H1 (cell line): ENCODE results near the gene NFASC. TPM values are rescaled to one million over a fixed set of nuclear protein-coding genes. Genes with fewer than 3 reads are reported as not detected.

ENCODE experiments used
- CTCF ChIA-PET: fragments of 300-600 bp; sonication (Branson Sonifier 250); formaldehyde crosslinking; loops from one replicate; lab custom pipeline; 2021; ENCODE audit not compliant: partially characterized antibody; lab: Charles Lee
- POLR2A ChIA-PET: fragments of 300-600 bp; sonication (Branson Sonifier 250); formaldehyde crosslinking; loops from one replicate; lab custom pipeline; 2021; ENCODE audit warnings: inconsistent platforms; ENCODE audit not compliant: partially characterized antibody; lab: Charles Lee
- DNase-seq, 2 experiments: peaks; one replicate each; pipeline versions ENCODE4 v3.0.0 to v3.0.0-alpha.2; 2010 to 2022; ENCODE audit warnings: low spot score in 2 of 2, low read depth in 1 of 2, mixed read lengths in 1 of 2
- FAIRE-seq: peaks from 2 replicates; lab custom pipeline; 2011; peaks lifted over from hg19 to GRCh38; lab: Jason Lieb, UNC
- H2AFZ ChIP-seq: 2 replicates; pipeline ENCODE4 v1.8.1; 2012; ENCODE audit warnings: low read length, inconsistent platforms
- H2AK5ac ChIP-seq: 2 replicates; pipeline ENCODE4 v1.6.1; 2013; ENCODE audit warnings: low read depth, low read length
- H2BK120ac ChIP-seq: replicated peaks from 2 replicates; pipeline ENCODE3; 2013; ENCODE audit warnings: low read depth, low read length, inconsistent platforms
- H2BK12ac ChIP-seq: 2 replicates; pipeline ENCODE4 v1.6.1; 2013; ENCODE audit warnings: low read depth, low read length
- H2BK15ac ChIP-seq: 2 replicates; pipeline ENCODE4 v1.6.1; 2013; ENCODE audit warnings: low read length
- H2BK20ac ChIP-seq: 2 replicates; pipeline ENCODE4 v1.6.1; 2013; ENCODE audit warnings: low read length
- H2BK5ac ChIP-seq: 2 replicates; pipeline ENCODE4 v1.6.1; 2013; ENCODE audit warnings: low read depth, low read length
- H3K14ac ChIP-seq: 2 replicates; pipeline ENCODE4 v1.6.1; 2013; ENCODE audit warnings: inconsistent platforms; ENCODE audit not compliant: insufficient read length
- H3K18ac ChIP-seq: 2 replicates; pipeline ENCODE4 v1.6.1; 2013; ENCODE audit warnings: low read length; ENCODE audit errors: extremely low read depth
- H3K23ac ChIP-seq: 2 replicates; pipeline ENCODE4 v1.6.1; 2013; ENCODE audit warnings: inconsistent platforms; ENCODE audit not compliant: insufficient read length
- H3K23me2 ChIP-seq: 2 replicates; pipeline ENCODE4 v1.6.1; 2013; ENCODE audit warnings: low read depth, low read length
- H3K27ac ChIP-seq: 2 replicates; pipeline ENCODE4 v1.6.1; 2011; ENCODE audit warnings: low read depth, low read length, inconsistent platforms
- H3K27me3 ChIP-seq, 4 experiments: replicated peaks in 1 of 4; 1 replicate in 1 of 4; 2 replicates in 3 of 4; pipeline versions ENCODE4 v1.6.1 to v1.8.1; 2011 to 2013; ENCODE audit warnings: low read length in 3 of 4, mild to moderate bottlenecking in 3 of 4, inconsistent platforms in 2 of 4, mixed read lengths in 2 of 4, moderate library complexity in 1 of 4; ENCODE audit not compliant: control insufficient read depth in 3 of 4, insufficient read depth in 3 of 4; ENCODE audit errors: extremely low read depth in 1 of 4
- H3K36me3 ChIP-seq, 4 experiments: 2 replicates each; pipeline versions ENCODE4 v1.6.1 to v1.8.1; 2011 to 2013; ENCODE audit warnings: mild to moderate bottlenecking in 4 of 4, low read length in 3 of 4, moderate library complexity in 2 of 4, control low read depth in 1 of 4, inconsistent platforms in 1 of 4; ENCODE audit not compliant: insufficient read depth in 4 of 4, control insufficient read depth in 2 of 4
- H3K4ac ChIP-seq: replicated peaks from 2 replicates; pipeline ENCODE3; 2013; ENCODE audit warnings: low read length, low read depth, mixed read lengths, inconsistent platforms; ENCODE audit not compliant: insufficient read length
- H3K4me1 ChIP-seq, 4 experiments: replicated peaks in 1 of 4; 1 replicate in 1 of 4; 2 replicates in 3 of 4; pipeline versions ENCODE4 v1.6.1 to v1.8.1; 2011 to 2013; ENCODE audit warnings: low read length in 3 of 4, inconsistent platforms in 2 of 4, mixed read lengths in 1 of 4; ENCODE audit not compliant: insufficient read depth in 4 of 4, control insufficient read depth in 3 of 4
- H3K4me2 ChIP-seq, 2 experiments: 2 replicates each; pipeline versions ENCODE4 v1.6.1 to v1.8.1; 2011 to 2013; ENCODE audit warnings: low read depth in 2 of 2, low read length in 2 of 2, control low read depth in 1 of 2, inconsistent platforms in 1 of 2, mild to moderate bottlenecking in 1 of 2; ENCODE audit not compliant: insufficient read depth in 1 of 2
- H3K4me3 ChIP-seq, 4 experiments: fragments of 200-600, 300-600 bp in 1 of 4; sonication (generic), shearing (Covaris generic), sonication (Bioruptor Twin) in 1 of 4; 2 replicates each; pipeline versions ENCODE4 v1.5.1 to v1.8.1; 2011 to 2016; ENCODE audit warnings: low read length in 4 of 4, low read depth in 3 of 4, control low read depth in 2 of 4, inconsistent platforms in 2 of 4, mild to moderate bottlenecking in 2 of 4, mixed read lengths in 1 of 4, moderate library complexity in 1 of 4; ENCODE audit not compliant: insufficient read depth in 2 of 4; ENCODE audit errors: extremely low read depth in 1 of 4
- H3K56ac ChIP-seq: replicated peaks from 2 replicates; pipeline ENCODE3; 2013; ENCODE audit warnings: low read depth, mild to moderate bottlenecking, mixed read lengths, low read length, inconsistent platforms; ENCODE audit not compliant: insufficient read length
- H3K79me1 ChIP-seq: 2 replicates; pipeline ENCODE4 v1.6.1; 2013; ENCODE audit warnings: low read depth, low read length, control low read depth
- H3K79me2 ChIP-seq, 2 experiments: 2 replicates each; pipeline versions ENCODE4 v1.6.1 to v1.8.1; 2012 to 2013; ENCODE audit warnings: low read length in 2 of 2, mild to moderate bottlenecking in 2 of 2, inconsistent platforms in 1 of 2; ENCODE audit not compliant: insufficient read depth in 2 of 2, control insufficient read depth in 1 of 2
- H3K9ac ChIP-seq, 4 experiments: replicated peaks in 1 of 4; 1 replicate in 1 of 4; 2 replicates in 3 of 4; pipeline versions ENCODE4 v1.6.1 to v1.8.1; 2011 to 2013; ENCODE audit warnings: low read depth in 3 of 4, low read length in 3 of 4, control low read depth in 2 of 4, mild to moderate bottlenecking in 2 of 4, moderate library complexity in 2 of 4, inconsistent platforms in 1 of 4; ENCODE audit errors: extremely low read depth in 1 of 4
- H3K9me3 ChIP-seq, 2 experiments: 2 replicates each; pipeline versions ENCODE4 v1.6.1 to v1.8.1; 2012 to 2013; ENCODE audit warnings: mild to moderate bottlenecking in 2 of 2, moderate library complexity in 2 of 2, control low read depth in 1 of 2, inconsistent platforms in 1 of 2, low read depth in 1 of 2, low read length in 1 of 2, mixed read lengths in 1 of 2; ENCODE audit not compliant: insufficient read depth in 2 of 2
- H4K20me1 ChIP-seq, 2 experiments: replicated peaks in 1 of 2; 2 replicates each; pipeline versions ENCODE3 to v1.8.1; 2011 to 2013; ENCODE audit warnings: inconsistent platforms in 2 of 2, low read length in 2 of 2, mild to moderate bottlenecking in 1 of 2; ENCODE audit not compliant: insufficient read depth in 2 of 2, control insufficient read depth in 1 of 2
- H4K5ac ChIP-seq: 2 replicates; pipeline ENCODE4 v1.6.1; 2013; ENCODE audit warnings: low read length, low read depth, mixed read lengths, inconsistent platforms; ENCODE audit not compliant: insufficient read length
- H4K8ac ChIP-seq: 2 replicates; pipeline ENCODE4 v1.8.0; 2013; ENCODE audit warnings: mild to moderate bottlenecking, moderate library complexity, low read length, inconsistent platforms; ENCODE audit not compliant: insufficient read depth; ENCODE audit errors: extremely low read depth
- H4K91ac ChIP-seq: replicated peaks from 2 replicates; pipeline ENCODE3; 2013; ENCODE audit warnings: low read length, mixed read lengths, inconsistent platforms; ENCODE audit not compliant: insufficient read length
- ATF3 ChIP-seq: IDR thresholded peaks from 2 replicates; pipeline ENCODE4 v1.6.1; 2011; ENCODE audit warnings: low read depth, mild to moderate bottlenecking, low read length; ENCODE audit not compliant: insufficient read depth
- CHD2 ChIP-seq: IDR thresholded peaks from 2 replicates; pipeline ENCODE4 v1.6.1; 2012; ENCODE audit warnings: low read length, improper control_type of control experiment
- CREB1 ChIP-seq: IDR thresholded peaks from 2 replicates; pipeline ENCODE4 v1.6.1; 2012; ENCODE audit warnings: inconsistent platforms
- CTBP2 ChIP-seq: IDR thresholded peaks from 2 replicates; pipeline ENCODE4 v1.7.0; 2011; ENCODE audit warnings: borderline replicate concordance, mild to moderate bottlenecking, moderate library complexity, mixed read lengths, low read length; ENCODE audit not compliant: insufficient read depth, insufficient read length
- JUN ChIP-seq: IDR thresholded peaks from 2 replicates; pipeline ENCODE4 v1.6.1; 2011; ENCODE audit warnings: low read depth, mild to moderate bottlenecking, improper control_type of control experiment, low read length
- KDM4A ChIP-seq: IDR thresholded peaks from one replicate; pipeline ENCODE4 v1.7.1; 2012; ENCODE audit warnings: low read depth, mild to moderate bottlenecking, moderate library complexity, low read length, inconsistent platforms; ENCODE audit not compliant: severe bottlenecking
- KDM5A ChIP-seq: fragments of 200-600 bp; IDR thresholded peaks from 2 replicates; pipeline ENCODE4 v1.7.1; 2012; ENCODE audit warnings: mild to moderate bottlenecking, low read length, inconsistent platforms, mixed read lengths
- NANOG ChIP-seq: IDR thresholded peaks from 2 replicates; pipeline ENCODE4 v1.6.1; 2011; ENCODE audit warnings: low read length, low read depth, mild to moderate bottlenecking, inconsistent platforms; ENCODE audit not compliant: insufficient read depth, poor library complexity, severe bottlenecking
- RAD21 ChIP-seq, 2 experiments: IDR thresholded peaks in 1 of 2; conservative IDR thresholded peaks in 1 of 2; 2 replicates each; pipeline ENCODE4 v1.6.1; 2011; ENCODE audit warnings: low read depth in 2 of 2, low read length in 2 of 2, improper control_type of control experiment in 1 of 2, inconsistent platforms in 1 of 2, mild to moderate bottlenecking in 1 of 2, moderate library complexity in 1 of 2
- RNF2 ChIP-seq: fragments of 200-900, 300-1000 bp; sonication (generic); IDR thresholded peaks from 2 replicates; pipeline ENCODE4 v1.7.1; 2016; ENCODE audit warnings: borderline replicate concordance, low read depth, mild to moderate bottlenecking, antibody characterized with exemption, low read length; ENCODE audit not compliant: poor library complexity, severe bottlenecking; ENCODE audit errors: missing control alignments
- SRF ChIP-seq: IDR thresholded peaks from 2 replicates; pipeline ENCODE4 v1.6.1; 2011; ENCODE audit warnings: mild to moderate bottlenecking, low read depth, low read length, moderate library complexity
- ZNF274 ChIP-seq: IDR thresholded peaks from 2 replicates; pipeline ENCODE4 v1.7.0; 2012; ENCODE audit warnings: low read length, borderline replicate concordance; ENCODE audit errors: extremely low read depth
- WGBS, 2 experiments: shearing (Covaris generic) in 1 of 2; methylation state at CpG; one replicate each; pipeline versions ENCODE4 v1.1.6 to v1.1.7; 2013 to 2015; ENCODE audit warnings: low lambda C conversion rate in 2 of 2, mixed read lengths in 2 of 2, inconsistent platforms in 1 of 2, low coverage in 1 of 2, missing lambda C conversion rate in 1 of 2; ENCODE audit not compliant: insufficient replicate concordance in 2 of 2, insufficient coverage in 1 of 2, insufficient read length in 1 of 2; ENCODE audit errors: extremely low coverage in 1 of 2, missing lambda C conversion rate in 1 of 2; 5-methylcytosine and 5-hydroxymethylcytosine counted together
- polyA plus RNA-seq, 7 experiments: library from polyadenylated mRNA; depleted of rRNA in 3 of 7; stranded (reverse) in 5 of 7; unstranded in 2 of 7; fragments of >200 nt in 5 of 7; fragments of 200-250 nt in 2 of 7; gene quantifications; 1 replicate in 5 of 7; 2 replicates in 1 of 7; 4 replicates in 1 of 7; pipeline versions ENCODE4 v1.2.1 to v1.2.3, GENCODE V29; 2011 to 2013; ENCODE audit warnings: missing spikeins in 2 of 7, mixed read lengths in 2 of 7
- total RNA-seq: library from RNA; stranded (reverse); fragmentation: NEBNext Ultra II Directional; extraction: Animal tissue kit (Norgen Biotek cat#: 25700); gene quantifications from 2 replicates; pipeline ENCODE4 v1.2.1, GENCODE V29; 2021

NFASC gene
- total and polyA plus RNA-seq, 2 of the 8 experiments (the other 6 are each of a cell fraction or from before 2014, with no cell fraction given), result 5.0 to 15.2 TPM

DNA sequence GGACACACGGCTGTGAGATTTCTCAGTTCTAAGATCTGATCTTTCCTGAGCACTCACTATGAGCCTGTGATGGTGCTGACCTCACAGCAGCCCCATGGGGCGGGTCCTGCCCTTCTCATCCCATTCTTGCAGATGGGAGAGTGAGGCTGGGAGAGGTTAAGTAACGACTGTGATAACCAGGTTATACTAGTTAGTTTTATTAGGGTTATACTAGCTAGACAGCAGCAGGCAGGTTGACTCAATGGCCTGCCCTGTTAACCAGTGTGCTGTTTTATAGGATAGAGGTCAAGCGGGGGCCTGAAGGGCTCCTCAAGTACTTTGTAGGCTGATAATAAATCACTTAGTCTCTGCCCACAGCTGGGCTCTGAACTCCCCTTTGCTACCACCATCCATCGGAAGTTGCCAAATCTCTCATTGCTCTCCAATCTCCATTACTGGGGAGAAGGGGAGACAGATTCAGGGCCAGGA lies 177.1 kb downstream of the NFASC start:
- Histone ChIP-seq H4K8ac (no peak overlapping the region), H3K79me2 (no peaks in the 10 kb centered on the region), H4K91ac (no peak overlapping the region), H3K23ac (no peak overlapping the region), H3K36me3 (no peaks in the 10 kb centered on the region), H2BK15ac (no peak overlapping the region), H2AK5ac (no peak overlapping the region), H3K4ac (no peak overlapping the region), H2BK5ac (no peak overlapping the region), H4K5ac (no peak overlapping the region), H3K4me1 (peaks cover 13 to 27% (median 16%) of the 10 kb centered on the region in 4 experiments), H2AFZ (no peak overlapping the region), H3K14ac (no peak overlapping the region), H2BK12ac (no peak overlapping the region), H3K56ac (no peak overlapping the region), H3K9ac (no peak overlapping the region), H3K9me3 (no peaks in the 10 kb centered on the region), H2BK120ac (no peak overlapping the region), H4K20me1 (peaks cover 2 to 3% of the 10 kb centered on the region in 2 experiments), H2BK20ac (no peak overlapping the region), H3K18ac (no peak overlapping the region), H3K27ac (no peak overlapping the region), H3K4me3 (no peak overlapping the region), H3K23me2 (peaks cover 2% of the 10 kb centered on the region; the same call in 1 of the 2 replicates), H3K4me2 (no peak overlapping the region), H3K79me1 (no peaks in the 10 kb centered on the region), H3K27me3 (peaks cover 0 to 16% (median 10%) of the 10 kb centered on the region in 4 experiments; a peak in 5 of 7 replicates)
- ChIA-PET POLR2A (no interaction called here), CTCF (interaction anchor here (0.6 to 38.9 kb wide), 3 partner anchors 12 to 60 kb away, joined by 3 to 1336 read pairs (median 102); no protein-coding TSS in a partner anchor)
- DNase-seq (no peak), FAIRE-seq (no peak)
- WGBS, 2 experiments, result 81% methylated on average over 5 of the region's 5 CpGs; no CpG with 5 or more reads in 1 of the 2 experiments
- no peak for TF ChIP-seq RAD21 (IDR thresholded peaks at IDR 0.05 in 1 of 2, conservative IDR thresholded peaks at IDR 0.05 in 1 of 2; ENCODE audit: low read depth in 2 of 2, low read length in 2 of 2)
- no peak for TF ChIP-seq ZNF274
- TF ChIP-seq JUN, result no peak
- TF ChIP-seq RNF2, result no peak
- TF ChIP-seq KDM4A, result no peak
- no peak for TF ChIP-seq CHD2
- TF ChIP-seq CTBP2, result no peak
- TF ChIP-seq SRF, result no peak
- TF ChIP-seq ATF3, result no peak
- TF ChIP-seq KDM5A, result no peak
- no peak for TF ChIP-seq CREB1
- no peak for TF ChIP-seq NANOG
